BJ (cell line): Measurements from ENCODE around the gene RIPOR3. TPM values are rescaled to one million over a fixed set of nuclear protein-coding genes. Genes with fewer than 3 reads are reported as not detected.

Experiments
- CTCF ChIA-PET: fragments of 350-600 bp; formaldehyde crosslinking; extraction: SDS; loops from one replicate; lab custom pipeline; 2021; ENCODE audit warnings: antibody characterized with exemption, inconsistent platforms; lab: Yijun Ruan, JAX
- POLR2A ChIA-PET: fragments of 300-600 bp; sonication (Branson Sonifier 250); formaldehyde crosslinking; extraction: SDS; loops from one replicate; lab custom pipeline; 2021; ENCODE audit warnings: antibody characterized with exemption; lab: Charles Lee
- DNase-seq: peaks from one replicate; pipeline ENCODE4 v3.0.0-alpha.2; 2011; ENCODE audit warnings: low read depth
- H3K27me3 ChIP-seq: 2 replicates; pipeline ENCODE4 v1.6.0; 2011; ENCODE audit warnings: low read length; ENCODE audit not compliant: control insufficient read depth, insufficient read depth
- H3K36me3 ChIP-seq: 2 replicates; pipeline ENCODE4 v1.5.1; 2011; ENCODE audit warnings: low read length; ENCODE audit not compliant: control insufficient read depth, insufficient read depth
- H3K4me3 ChIP-seq: 2 replicates; pipeline ENCODE4 v1.5.1; 2011; ENCODE audit warnings: low read depth, mild to moderate bottlenecking, control low read depth, low read length
- CTCF ChIP-seq: IDR thresholded peaks from 2 replicates; pipeline ENCODE4 v1.5.1; 2011; ENCODE audit warnings: low read depth, mild to moderate bottlenecking, control low read depth, inconsistent platforms, low read length, moderate library complexity; ENCODE audit not compliant: insufficient read depth
- polyA plus RNA-seq: library from polyadenylated mRNA; depleted of rRNA; stranded (reverse); fragments of >200 nt; gene quantifications from 2 replicates; pipeline ENCODE4 v1.2.3, GENCODE V29; 2011

Gene RIPOR3
- polyA plus RNA-seq, 1 experiment, result 1.2 TPM

- TF ChIP-seq CTCF, result no peak
- POLR2A ChIA-PET, result interaction anchor here (0.7 kb wide), 1 partner anchor 57 kb away, joined by 5 read pairs; no protein-coding TSS in a partner anchor
- no peak overlapping the region for H3K4me3 ChIP-seq
- DNase-seq, result no peak
- H3K36me3 ChIP-seq, result no peaks in the 10 kb centered on the region
- CTCF ChIA-PET, result interaction anchor here (0.6 kb wide), 1 partner anchor 33 kb away, joined by 3 read pairs; no protein-coding TSS in a partner anchor
- H3K27me3 ChIP-seq, result no peaks in the 10 kb centered on the region
These were observed 132.2 kb downstream of the RIPOR3 start for GRCh38 chr20:50559149-50559548.

GRCh38 chr20:50558483-50558925, 132.8 kb downstream of the RIPOR3 start:
- Histone ChIP-seq H3K36me3 (no peaks in the 10 kb centered on the region), H3K27me3 (no peaks in the 10 kb centered on the region), H3K4me3 (no peak overlapping the region)
- no peak for TF ChIP-seq CTCF
- peak; percentile 28 for DNase-seq
- POLR2A ChIA-PET, result no interaction called here
- CTCF ChIA-PET, result no interaction called here

- no peak for DNase-seq
- ChIA-PET CTCF (no interaction called here), POLR2A (no interaction called here)
- Histone ChIP-seq H3K4me3 (no peak overlapping the region), H3K36me3 (no peaks in the 10 kb centered on the region), H3K27me3 (no peaks in the 10 kb centered on the region)
- TF ChIP-seq CTCF, result no peak
These were observed 133.7 kb downstream of the RIPOR3 start for GRCh38 chr20:50557549-50558134.

GRCh38 chr20:50555662-50556061, 135.7 kb downstream of the RIPOR3 start:
- ChIA-PET POLR2A (no interaction called here), CTCF (no interaction called here)
- no peak for TF ChIP-seq CTCF
- Histone ChIP-seq H3K27me3 (no peaks in the 10 kb centered on the region), H3K4me3 (no peak overlapping the region), H3K36me3 (no peaks in the 10 kb centered on the region)
- DNase-seq, result no peak

- Histone ChIP-seq H3K36me3 (no peaks in the 10 kb centered on the region), H3K27me3 (no peaks in the 10 kb centered on the region), H3K4me3 (no peak overlapping the region)
- CTCF ChIA-PET, result no interaction called here
- POLR2A ChIA-PET, result no interaction called here
- no peak for DNase-seq
- no peak for TF ChIP-seq CTCF
These were observed 136.4 kb downstream of the RIPOR3 start for GRCh38 chr20:50554694-50555579.
